HG03108 (cell line): ENCODE measurements around the gene POLD3.

Experiments
- ATAC-seq: cut with Tn5 transposase; IDR thresholded peaks from one replicate; pipeline ENCODE4 v1.9.1; 2021; ENCODE audit warnings: moderate library complexity; ENCODE audit not compliant: unreplicated experiment

POLD3 gene

DNA sequence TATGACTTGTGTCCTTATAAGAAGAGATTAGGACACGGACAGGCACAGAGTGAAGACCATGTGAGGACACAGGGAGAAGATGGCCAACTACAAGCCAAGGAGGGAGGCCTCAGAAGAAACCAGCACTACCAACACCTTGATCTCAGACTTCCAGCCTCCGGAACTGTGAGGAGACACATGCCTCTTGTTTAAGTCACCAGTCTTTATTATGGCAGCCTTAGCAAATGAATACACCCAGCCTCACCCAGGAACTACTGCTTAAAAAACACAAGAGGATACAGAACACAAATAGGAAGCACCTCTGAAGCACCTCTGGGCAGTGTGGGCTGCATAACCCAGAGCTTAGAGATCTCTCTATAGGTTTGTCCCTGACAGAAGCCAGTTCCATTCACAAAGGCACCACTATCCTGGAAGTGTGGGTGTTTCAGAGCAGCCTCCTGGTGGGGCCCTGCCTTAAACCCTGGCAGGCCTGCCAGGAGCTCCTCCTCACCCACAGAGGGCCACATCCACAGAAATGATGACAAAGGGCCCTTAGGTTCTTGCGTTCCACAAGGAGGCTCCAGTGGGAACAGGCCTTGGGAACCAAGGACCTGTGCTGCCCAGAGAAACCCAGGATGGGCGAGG, 80.1 kb downstream of the POLD3 start:
- ATAC-seq, result no peak

DNA sequence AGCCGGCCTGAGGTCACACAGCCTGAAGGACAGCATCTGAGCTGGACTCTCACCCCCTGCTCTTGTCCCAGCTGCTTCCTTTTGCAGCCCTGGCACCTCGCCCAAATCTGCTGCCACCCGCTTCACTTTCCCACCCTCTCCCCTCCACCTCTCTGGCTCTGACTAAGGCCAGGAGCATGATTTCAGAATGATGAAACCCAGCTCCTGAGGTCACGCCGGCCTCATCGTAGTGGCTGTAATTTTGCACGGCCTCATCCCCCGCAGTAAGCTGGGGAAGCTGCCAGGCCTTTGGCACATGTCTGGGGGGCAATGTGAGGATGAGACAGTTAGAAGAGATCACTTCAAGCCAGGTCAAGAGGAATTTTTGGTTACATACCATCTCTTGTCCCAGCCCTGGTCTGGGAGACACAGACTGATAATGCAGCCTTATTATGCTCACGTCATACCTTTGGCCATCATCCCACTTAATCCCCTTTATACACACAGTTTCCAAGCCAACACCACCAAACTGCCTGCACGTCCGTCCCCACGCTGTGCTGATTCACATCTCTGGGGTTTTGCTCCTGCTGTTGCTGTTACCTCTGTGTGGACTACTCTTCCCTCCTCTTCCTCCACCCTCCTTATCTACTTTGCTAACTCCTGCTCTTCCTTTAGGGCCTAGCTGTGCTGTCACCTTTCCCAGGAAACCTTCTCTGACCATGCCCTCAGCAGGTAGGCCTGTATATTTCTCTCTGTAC, 80.7 kb downstream of the POLD3 start:
- ATAC-seq, result no peak

DNA sequence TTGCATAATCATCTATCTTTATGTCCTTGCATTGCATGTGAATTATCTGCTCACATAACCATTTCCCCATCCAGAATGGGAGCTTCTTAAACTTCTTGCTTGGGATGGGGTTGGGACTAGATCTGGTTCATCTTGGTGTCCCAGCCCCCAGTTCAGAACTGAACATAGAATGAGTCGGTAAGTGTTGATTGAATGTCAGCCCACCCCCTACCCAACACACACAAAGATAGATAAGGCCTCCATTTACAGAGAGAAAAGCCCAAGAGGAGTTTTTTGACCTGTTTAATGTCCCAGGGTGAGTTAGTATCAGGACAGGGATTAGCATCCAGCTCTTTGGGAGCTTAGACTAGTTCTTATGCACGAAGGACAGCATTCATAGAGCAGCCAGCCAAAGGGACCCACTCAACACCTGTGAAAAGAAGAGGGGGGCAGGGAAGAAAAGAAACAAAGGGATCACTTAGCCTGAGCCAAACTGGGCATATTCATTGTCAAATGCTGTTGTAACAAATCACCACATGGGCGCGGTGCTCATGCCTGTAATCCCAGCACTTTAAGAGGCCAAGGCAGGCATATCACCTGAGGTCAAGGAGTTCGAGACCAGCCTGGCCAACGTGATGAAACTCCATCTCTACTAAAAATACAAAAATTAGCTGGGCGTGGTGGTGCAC, 81.4 kb downstream of the POLD3 start:
- ATAC-seq, result no peak

DNA sequence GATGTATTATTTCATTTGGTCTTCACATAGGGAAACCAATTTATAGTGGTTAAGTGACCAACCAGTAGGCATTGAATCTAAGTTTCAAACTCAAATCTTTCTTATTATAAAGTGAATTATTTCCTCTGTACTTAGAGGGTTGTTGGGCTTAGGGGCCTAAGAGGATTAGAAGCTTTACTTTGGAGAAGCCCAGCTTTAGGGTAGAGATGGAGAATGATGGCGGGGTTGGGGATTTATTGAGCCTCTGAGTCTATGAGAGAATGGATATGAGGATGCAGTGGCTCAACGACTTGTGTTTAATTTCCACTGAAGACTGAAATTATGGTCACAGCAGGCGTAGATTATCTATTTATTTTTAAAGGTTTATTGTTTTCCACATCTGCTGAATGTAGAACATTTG, 83.4 kb downstream of the POLD3 start:
- ATAC-seq, result no peak

DNA sequence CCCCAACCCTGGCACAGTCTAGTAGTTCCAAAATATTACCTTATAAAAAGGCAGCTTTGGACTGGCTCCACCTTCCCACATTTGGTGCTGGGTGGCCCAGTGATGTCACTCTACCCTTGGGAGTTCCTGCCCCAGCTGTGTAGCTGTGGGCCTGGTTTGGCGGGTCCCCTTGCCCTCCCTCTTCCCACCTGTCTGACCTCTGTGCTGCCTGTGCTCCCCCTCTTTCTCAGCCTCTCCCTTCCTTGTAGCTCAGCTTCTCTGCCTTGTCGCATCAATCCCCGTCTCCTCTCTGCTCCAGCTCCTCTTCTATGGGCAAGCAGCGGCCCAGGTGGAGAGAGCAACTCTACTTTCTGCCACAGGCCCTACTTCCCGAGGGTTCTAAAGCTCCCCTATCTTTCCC, 84.2 kb downstream of the POLD3 start:
- no peak for ATAC-seq

DNA sequence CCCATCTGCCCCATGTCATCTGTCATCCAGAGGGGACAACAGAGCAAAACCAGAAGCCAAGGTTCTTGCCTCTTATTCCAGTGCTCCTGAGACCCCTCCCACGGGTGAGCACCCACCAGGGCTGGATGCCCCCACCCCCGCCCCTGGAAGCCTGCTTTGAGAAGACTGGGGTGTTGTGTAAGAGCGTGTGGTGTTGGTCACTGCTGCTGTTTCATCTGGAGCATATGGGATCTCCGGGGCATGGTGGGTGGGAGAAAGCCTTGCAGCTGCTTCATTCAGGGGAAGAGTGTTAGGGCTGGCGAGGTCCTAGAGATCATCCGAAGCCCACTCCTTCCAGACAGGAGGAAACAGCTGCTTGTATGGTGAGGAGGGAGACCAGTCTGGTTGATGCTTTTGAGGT, 84.7 kb downstream of the POLD3 start:
- no peak for ATAC-seq

DNA sequence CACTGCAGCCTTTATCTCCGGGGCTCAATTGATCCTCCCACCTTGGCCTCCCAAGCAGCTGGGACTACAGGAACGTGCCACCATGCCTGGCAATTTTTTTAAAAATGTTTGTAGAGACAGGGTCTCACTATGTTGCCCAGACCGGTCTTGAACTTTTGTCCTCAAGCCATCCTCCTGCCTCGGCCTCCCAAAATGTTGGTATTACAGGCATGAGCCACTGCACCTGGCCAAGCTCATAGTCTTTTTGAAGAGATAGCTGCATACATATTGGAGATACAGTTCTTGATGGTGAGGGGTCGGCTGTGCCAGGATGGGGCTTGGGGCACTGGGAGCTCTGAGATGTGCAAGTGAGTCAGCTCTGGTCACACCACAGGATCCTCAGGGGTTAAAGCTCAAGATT, 85.7 kb downstream of the POLD3 start:
- no peak for ATAC-seq

DNA sequence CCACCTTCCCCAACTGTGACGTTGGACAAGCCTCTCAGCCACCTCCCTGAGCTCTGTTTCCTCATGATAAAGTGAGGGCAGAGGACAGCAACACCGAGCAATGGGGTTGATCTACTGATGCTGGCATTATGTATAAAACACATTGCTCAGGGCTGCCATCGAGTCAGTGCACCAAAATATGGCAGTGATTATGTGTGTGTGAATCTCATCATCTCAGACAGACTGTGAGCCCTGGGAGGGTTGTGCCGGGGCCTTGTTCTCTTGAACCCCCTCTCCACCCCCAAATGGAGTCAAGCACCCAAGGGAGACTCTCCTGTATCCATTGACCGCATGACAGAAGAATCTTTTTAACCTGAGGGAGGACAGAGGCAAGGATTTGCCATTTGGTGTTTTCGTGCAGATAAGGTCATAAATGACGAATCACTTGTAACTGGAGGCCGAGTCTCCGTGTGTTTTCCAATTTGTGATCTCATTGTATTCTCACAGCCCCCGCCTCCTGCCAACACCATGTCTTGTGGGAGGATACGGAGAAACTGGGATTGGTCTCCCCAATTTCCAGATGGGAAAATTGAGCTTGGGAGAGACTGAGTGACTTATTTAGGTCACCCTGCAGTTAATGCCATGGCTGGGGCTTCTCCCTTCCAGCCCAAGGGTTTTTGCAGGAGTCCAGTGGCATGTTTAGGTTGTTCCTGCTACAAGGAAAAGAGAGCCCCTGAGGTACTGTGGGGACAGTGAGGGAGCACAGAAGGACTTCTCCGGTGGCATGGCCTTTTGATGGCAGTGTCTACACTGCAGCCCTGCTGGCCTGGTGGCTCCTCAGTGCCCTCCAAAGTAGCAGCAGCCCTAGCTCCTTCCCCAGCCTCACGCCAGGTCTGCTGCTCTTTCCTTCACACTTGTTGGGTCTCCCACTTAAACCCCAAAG, 86.5 kb downstream of the POLD3 start:
- no peak for ATAC-seq

DNA sequence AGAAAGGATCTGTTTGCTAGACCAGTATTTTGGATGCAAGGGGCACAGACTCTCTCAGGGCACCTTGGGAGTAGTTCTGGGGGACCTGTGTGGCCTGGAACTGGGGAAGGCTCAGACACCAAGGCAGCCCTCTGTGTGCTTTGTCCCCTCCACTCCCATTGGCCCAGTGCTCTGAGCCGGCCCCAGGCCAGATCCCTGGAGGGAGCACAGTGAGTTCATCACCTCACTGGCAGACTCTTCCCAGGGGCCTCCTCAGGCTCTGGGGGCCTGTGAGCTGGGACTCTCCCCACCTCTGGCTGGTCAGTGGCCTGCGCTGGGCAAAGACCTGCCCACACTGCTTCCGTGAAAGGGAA, 87.1 kb downstream of the POLD3 start:
- no peak for ATAC-seq

DNA sequence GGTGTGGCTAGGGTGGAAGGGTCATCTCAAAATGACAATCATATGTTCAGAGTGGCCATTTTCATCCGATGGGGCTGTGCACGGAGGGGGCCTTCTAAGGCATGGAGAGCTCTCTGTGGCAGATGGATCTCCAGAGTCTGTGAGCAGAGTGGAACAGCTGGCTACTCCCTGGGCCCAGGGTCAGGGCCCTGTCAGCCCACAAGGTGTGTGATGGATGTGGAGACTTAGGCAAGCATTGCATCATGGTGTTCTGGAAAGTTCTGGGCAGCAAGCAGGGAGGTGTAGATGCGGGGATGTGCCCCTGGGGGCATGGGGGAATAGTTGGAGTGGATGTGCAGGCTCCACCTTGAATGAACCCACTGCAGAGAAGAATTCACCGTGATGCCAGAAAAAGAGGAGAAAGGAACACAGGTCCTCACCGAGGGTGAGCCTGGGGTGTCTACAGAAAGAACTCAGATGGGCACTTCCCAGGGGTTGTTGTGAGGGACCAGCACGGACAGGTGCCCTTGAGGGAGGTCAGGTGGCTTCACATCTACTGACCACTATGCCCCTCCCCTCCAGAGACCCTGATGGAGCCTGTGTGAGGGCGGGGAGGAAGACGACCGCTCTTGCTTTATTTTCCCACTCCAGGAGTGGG, 87.8 kb downstream of the POLD3 start:
- ATAC-seq, result no peak

DNA sequence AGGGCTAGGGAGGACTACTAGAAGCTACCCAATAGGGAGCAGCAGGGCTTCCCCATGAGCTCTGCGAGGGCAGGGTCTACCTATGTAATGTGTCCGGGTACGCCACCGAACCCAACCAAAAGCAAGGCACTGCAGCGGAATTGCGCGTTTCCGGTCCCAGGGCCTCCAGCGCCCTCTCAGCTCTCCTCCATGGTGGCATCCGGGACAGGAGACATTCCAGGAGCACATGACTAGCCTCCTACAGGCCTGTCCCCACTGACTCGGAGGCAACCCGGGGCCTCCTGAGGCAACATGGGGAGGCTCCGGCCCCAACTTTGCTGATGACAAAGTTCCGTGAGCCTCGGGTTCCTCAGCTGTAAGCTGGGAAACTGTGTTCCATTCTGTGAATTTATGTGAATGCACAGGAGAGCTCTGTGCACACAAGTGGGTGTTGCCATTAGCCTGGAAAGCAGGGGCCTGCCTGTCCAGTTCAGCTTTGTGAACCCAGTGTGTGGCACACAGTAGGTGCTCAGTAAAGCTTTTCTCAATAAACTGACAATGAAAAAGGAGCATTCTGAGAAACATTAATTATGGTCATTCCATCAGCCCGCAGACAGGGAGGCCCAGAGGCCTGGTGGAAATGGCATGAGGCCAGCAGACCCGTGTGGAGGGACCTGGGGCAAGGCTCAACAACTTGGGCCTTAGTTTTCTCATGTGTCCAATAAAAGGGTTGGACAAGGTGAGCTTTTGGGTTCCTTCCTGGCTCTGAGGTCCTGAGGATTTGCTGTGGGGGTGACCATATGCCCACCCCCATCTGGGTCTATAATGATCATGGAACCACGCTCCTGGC, 88.5 kb downstream of the POLD3 start:
- ATAC-seq, result no peak

DNA sequence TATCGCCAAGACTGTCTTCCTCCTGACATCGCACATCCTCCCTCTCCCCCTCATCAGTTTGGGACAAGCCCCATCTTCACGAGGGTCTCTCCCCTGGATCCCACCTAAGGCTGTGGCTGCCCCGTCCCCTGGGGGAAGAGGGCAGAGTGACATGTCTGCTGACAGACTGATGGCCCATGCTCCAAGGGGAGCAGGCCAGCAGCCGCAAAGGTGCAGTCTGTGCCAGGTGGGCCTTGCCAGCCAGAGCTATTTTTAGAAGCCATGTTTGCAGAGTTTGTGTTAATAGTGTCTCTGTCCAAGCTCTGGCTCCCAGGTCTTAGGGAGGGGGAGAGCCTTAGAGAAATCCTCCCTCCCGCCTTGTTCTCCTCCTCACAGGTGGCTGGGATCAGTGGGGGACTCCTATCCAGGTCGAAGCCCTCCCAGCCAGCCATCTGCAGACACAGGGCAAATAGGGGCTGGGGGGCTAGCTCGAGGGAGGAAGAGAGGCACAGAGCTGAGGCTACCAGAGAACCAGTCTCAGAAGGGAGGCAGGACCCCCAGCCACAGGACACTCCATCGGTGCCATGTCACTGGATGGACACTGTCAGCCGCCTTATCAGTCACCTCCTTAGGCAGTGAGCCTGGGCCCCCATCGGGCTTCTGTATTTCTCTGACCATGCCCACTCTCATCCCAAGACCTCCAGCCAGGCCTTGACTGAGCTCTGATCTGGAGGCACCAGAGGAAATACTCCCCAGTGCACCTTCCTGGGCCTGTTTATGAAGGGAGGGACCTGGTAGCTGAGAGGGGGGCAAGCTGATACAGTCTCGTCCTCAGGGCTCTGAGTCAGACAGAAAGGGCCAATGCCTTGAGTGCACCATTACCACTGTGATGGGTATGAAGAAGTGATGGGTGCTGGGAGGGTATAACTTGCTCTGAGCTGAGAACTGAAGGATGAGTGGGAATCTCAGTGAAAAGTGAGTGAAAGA, 89.6 kb downstream of the POLD3 start:
- no peak for ATAC-seq

DNA sequence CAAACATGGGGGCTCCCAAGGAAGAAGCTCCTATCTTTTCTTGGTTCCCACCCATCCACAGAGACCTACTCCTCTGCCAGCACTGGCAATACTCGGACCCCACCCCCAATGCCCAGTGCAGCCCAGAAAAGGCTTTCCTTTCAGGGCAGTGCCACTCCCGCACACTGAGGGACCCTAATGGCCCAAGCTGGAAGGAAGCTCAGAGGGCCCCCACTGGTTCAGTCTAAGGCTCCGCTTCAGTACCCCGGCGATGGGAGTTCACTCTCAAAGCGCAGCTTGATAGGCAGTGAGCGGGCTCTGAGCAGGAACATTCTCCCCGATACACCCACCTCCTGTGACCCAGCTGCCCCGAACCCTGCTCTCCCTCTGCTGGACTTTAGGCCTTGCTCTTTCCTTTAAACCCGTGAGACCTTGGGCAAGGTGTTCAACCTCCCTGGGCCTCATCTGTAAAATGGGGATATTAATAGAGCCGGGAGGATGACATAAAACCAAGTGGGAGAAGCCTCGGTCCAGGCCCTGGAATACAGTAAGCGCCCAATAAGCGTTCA, 90.4 kb downstream of the POLD3 start:
- ATAC-seq, result no peak

DNA sequence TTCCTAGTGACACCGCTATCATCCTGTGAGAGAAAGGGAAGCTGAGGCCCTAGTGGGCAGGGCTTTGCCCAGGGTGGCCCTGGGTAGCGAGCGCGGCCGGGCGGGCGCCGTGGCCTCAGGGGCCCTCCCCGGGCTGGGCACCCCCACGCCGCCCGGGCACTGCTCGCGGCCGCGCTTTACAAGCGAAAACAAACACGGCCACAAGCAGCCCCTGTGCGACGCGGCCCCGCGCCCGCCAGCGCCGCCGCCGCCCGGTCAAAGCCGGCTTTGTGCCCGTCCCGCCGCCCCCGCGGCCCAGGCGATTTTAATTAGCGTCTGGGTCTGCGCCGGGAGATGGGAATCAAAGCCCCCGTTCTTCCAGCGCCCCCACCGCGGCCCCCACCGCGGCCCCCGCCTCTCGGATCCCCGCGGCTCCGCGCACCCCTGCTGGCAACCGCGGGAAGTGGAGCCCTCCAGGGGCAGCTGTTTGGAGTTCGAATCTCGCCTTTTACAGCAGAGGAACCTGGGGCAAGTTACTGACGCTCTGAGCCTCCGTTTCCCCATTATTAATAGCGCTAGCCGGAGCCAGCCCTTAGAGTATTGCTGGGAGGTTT, 91.0 kb downstream of the POLD3 start:
- ATAC-seq, result no peak

DNA sequence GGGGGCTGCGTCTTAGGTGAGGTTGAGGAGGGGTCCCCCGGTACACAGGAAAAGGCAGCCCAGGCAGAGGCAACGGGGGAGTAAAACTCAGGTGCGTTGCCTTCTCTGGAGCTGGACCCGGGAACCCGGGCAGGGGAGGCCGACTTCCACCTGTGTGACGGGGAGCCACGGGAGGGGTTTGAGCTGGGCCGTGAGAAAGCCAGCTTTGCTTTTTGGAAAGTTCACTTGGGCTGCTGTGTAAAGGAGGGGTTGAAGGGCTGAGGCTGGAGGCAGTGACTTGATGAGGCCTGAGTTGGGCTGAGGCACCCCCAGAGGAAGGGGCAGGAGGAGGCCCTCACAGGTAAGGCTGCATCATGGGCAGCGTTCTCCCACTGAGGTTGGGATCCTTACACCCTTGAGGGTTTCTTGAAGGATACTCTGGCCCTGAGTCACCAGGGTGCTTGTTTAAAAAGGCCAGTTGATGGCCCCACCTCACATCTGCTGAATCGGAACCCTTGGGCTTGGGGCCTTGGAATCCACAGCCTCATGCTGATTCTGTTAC, 91.6 kb downstream of the POLD3 start:
- ATAC-seq, result no peak

DNA sequence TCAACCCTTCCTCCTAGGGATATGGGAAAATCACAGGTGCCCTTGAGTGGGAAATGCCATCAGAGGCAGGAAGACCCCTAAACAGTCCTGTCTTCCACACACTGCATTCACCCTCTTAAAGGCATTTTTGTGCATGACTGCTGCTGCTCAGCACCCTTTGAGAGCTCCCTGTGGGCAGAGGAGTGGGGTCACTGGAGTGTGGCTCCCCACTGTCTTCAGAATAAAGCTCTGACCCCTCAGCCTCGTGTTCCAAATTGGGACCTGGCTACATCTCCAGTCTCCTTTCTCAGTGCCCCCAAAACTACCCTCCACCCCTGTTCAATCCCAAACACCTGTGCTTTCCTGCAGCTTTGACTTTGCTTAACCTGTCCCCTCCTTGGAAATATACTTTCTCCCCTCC, 92.3 kb downstream of the POLD3 start:
- no peak for ATAC-seq

DNA sequence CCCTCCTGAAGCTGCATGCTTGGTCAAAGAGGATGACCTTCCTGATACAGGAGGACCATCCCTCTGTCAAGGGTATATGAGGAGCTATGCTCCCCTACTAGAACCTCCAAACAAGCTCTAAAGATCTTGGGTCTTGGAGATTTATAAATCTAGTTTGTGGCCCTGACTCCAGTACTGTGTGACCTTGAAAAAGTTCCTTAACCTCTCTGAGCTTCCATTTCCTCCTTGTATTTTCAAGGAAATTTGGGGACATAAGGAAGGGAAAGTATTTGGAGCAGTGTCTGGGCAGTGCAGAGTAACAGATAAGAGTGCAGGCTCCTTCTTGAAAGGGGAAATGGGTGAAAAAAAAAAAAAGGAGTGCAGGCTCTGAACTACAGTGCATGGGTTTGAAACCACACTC, 93.0 kb downstream of the POLD3 start:
- no peak for ATAC-seq

DNA sequence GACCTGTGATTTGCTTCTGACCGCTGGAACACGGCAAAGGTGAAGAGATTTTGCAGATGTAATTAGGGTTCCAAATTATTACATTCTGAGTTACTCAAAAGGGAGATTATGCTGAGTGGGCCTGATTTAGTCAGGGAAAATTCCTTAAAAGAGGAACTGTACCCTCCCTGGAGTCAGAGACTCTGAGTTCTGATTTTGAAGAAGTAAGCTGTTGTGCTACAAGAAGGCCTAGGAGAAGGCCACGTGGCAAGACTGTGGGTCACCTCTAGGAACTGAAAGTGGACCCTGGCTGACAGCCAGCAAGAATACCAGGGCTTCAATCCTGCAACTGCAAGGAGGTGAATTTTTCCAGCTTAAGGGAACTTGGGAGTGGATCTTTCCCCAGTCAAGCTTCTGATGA, 93.5 kb downstream of the POLD3 start:
- ATAC-seq, result no peak
